H1 (cell line): ENCODE results near the gene RPS3A. TPM values are rescaled to one million over a fixed set of nuclear protein-coding genes. Genes with fewer than 3 reads are reported as not detected.

Experiments
- CTCF ChIA-PET: fragments of 300-600 bp; sonication (Branson Sonifier 250); formaldehyde crosslinking; loops from one replicate; lab custom pipeline; 2021; ENCODE audit not compliant: partially characterized antibody; lab: Charles Lee
- POLR2A ChIA-PET: fragments of 300-600 bp; sonication (Branson Sonifier 250); formaldehyde crosslinking; loops from one replicate; lab custom pipeline; 2021; ENCODE audit warnings: inconsistent platforms; ENCODE audit not compliant: partially characterized antibody; lab: Charles Lee
- DNase-seq, 2 experiments: peaks; one replicate each; pipeline versions ENCODE4 v3.0.0 to v3.0.0-alpha.2; 2010 to 2022; ENCODE audit warnings: low spot score in 2 of 2, low read depth in 1 of 2, mixed read lengths in 1 of 2
- FAIRE-seq: peaks from 2 replicates; lab custom pipeline; 2011; peaks lifted over from hg19 to GRCh38; lab: Jason Lieb, UNC
- H2AFZ ChIP-seq: 2 replicates; pipeline ENCODE4 v1.8.1; 2012; ENCODE audit warnings: low read length, inconsistent platforms
- H2AK5ac ChIP-seq: 2 replicates; pipeline ENCODE4 v1.6.1; 2013; ENCODE audit warnings: low read depth, low read length
- H2BK120ac ChIP-seq: replicated peaks from 2 replicates; pipeline ENCODE3; 2013; ENCODE audit warnings: low read depth, low read length, inconsistent platforms
- H2BK12ac ChIP-seq: 2 replicates; pipeline ENCODE4 v1.6.1; 2013; ENCODE audit warnings: low read depth, low read length
- H2BK15ac ChIP-seq: 2 replicates; pipeline ENCODE4 v1.6.1; 2013; ENCODE audit warnings: low read length
- H2BK20ac ChIP-seq: 2 replicates; pipeline ENCODE4 v1.6.1; 2013; ENCODE audit warnings: low read length
- H2BK5ac ChIP-seq: 2 replicates; pipeline ENCODE4 v1.6.1; 2013; ENCODE audit warnings: low read depth, low read length
- H3K14ac ChIP-seq: 2 replicates; pipeline ENCODE4 v1.6.1; 2013; ENCODE audit warnings: inconsistent platforms; ENCODE audit not compliant: insufficient read length
- H3K18ac ChIP-seq: 2 replicates; pipeline ENCODE4 v1.6.1; 2013; ENCODE audit warnings: low read length; ENCODE audit errors: extremely low read depth
- H3K23ac ChIP-seq: 2 replicates; pipeline ENCODE4 v1.6.1; 2013; ENCODE audit warnings: inconsistent platforms; ENCODE audit not compliant: insufficient read length
- H3K23me2 ChIP-seq: 2 replicates; pipeline ENCODE4 v1.6.1; 2013; ENCODE audit warnings: low read depth, low read length
- H3K27ac ChIP-seq: 2 replicates; pipeline ENCODE4 v1.6.1; 2011; ENCODE audit warnings: low read depth, low read length, inconsistent platforms
- H3K27me3 ChIP-seq, 4 experiments: replicated peaks in 1 of 4; 1 replicate in 1 of 4; 2 replicates in 3 of 4; pipeline versions ENCODE4 v1.6.1 to v1.8.1; 2011 to 2013; ENCODE audit warnings: low read length in 3 of 4, mild to moderate bottlenecking in 3 of 4, inconsistent platforms in 2 of 4, mixed read lengths in 2 of 4, moderate library complexity in 1 of 4; ENCODE audit not compliant: control insufficient read depth in 3 of 4, insufficient read depth in 3 of 4; ENCODE audit errors: extremely low read depth in 1 of 4
- H3K36me3 ChIP-seq, 4 experiments: 2 replicates each; pipeline versions ENCODE4 v1.6.1 to v1.8.1; 2011 to 2013; ENCODE audit warnings: mild to moderate bottlenecking in 4 of 4, low read length in 3 of 4, moderate library complexity in 2 of 4, control low read depth in 1 of 4, inconsistent platforms in 1 of 4; ENCODE audit not compliant: insufficient read depth in 4 of 4, control insufficient read depth in 2 of 4
- H3K4ac ChIP-seq: replicated peaks from 2 replicates; pipeline ENCODE3; 2013; ENCODE audit warnings: low read length, low read depth, mixed read lengths, inconsistent platforms; ENCODE audit not compliant: insufficient read length
- H3K4me1 ChIP-seq, 4 experiments: replicated peaks in 1 of 4; 1 replicate in 1 of 4; 2 replicates in 3 of 4; pipeline versions ENCODE4 v1.6.1 to v1.8.1; 2011 to 2013; ENCODE audit warnings: low read length in 3 of 4, inconsistent platforms in 2 of 4, mixed read lengths in 1 of 4; ENCODE audit not compliant: insufficient read depth in 4 of 4, control insufficient read depth in 3 of 4
- H3K4me2 ChIP-seq, 2 experiments: 2 replicates each; pipeline versions ENCODE4 v1.6.1 to v1.8.1; 2011 to 2013; ENCODE audit warnings: low read depth in 2 of 2, low read length in 2 of 2, control low read depth in 1 of 2, inconsistent platforms in 1 of 2, mild to moderate bottlenecking in 1 of 2; ENCODE audit not compliant: insufficient read depth in 1 of 2
- H3K4me3 ChIP-seq, 4 experiments: fragments of 200-600, 300-600 bp in 1 of 4; sonication (generic), shearing (Covaris generic), sonication (Bioruptor Twin) in 1 of 4; 2 replicates each; pipeline versions ENCODE4 v1.5.1 to v1.8.1; 2011 to 2016; ENCODE audit warnings: low read length in 4 of 4, low read depth in 3 of 4, control low read depth in 2 of 4, inconsistent platforms in 2 of 4, mild to moderate bottlenecking in 2 of 4, mixed read lengths in 1 of 4, moderate library complexity in 1 of 4; ENCODE audit not compliant: insufficient read depth in 2 of 4; ENCODE audit errors: extremely low read depth in 1 of 4
- H3K56ac ChIP-seq: replicated peaks from 2 replicates; pipeline ENCODE3; 2013; ENCODE audit warnings: low read depth, mild to moderate bottlenecking, mixed read lengths, low read length, inconsistent platforms; ENCODE audit not compliant: insufficient read length
- H3K79me1 ChIP-seq: 2 replicates; pipeline ENCODE4 v1.6.1; 2013; ENCODE audit warnings: low read depth, low read length, control low read depth
- H3K79me2 ChIP-seq, 2 experiments: 2 replicates each; pipeline versions ENCODE4 v1.6.1 to v1.8.1; 2012 to 2013; ENCODE audit warnings: low read length in 2 of 2, mild to moderate bottlenecking in 2 of 2, inconsistent platforms in 1 of 2; ENCODE audit not compliant: insufficient read depth in 2 of 2, control insufficient read depth in 1 of 2
- H3K9ac ChIP-seq, 4 experiments: replicated peaks in 1 of 4; 1 replicate in 1 of 4; 2 replicates in 3 of 4; pipeline versions ENCODE4 v1.6.1 to v1.8.1; 2011 to 2013; ENCODE audit warnings: low read depth in 3 of 4, low read length in 3 of 4, control low read depth in 2 of 4, mild to moderate bottlenecking in 2 of 4, moderate library complexity in 2 of 4, inconsistent platforms in 1 of 4; ENCODE audit errors: extremely low read depth in 1 of 4
- H3K9me3 ChIP-seq, 2 experiments: 2 replicates each; pipeline versions ENCODE4 v1.6.1 to v1.8.1; 2012 to 2013; ENCODE audit warnings: mild to moderate bottlenecking in 2 of 2, moderate library complexity in 2 of 2, control low read depth in 1 of 2, inconsistent platforms in 1 of 2, low read depth in 1 of 2, low read length in 1 of 2, mixed read lengths in 1 of 2; ENCODE audit not compliant: insufficient read depth in 2 of 2
- H4K20me1 ChIP-seq, 2 experiments: replicated peaks in 1 of 2; 2 replicates each; pipeline versions ENCODE3 to v1.8.1; 2011 to 2013; ENCODE audit warnings: inconsistent platforms in 2 of 2, low read length in 2 of 2, mild to moderate bottlenecking in 1 of 2; ENCODE audit not compliant: insufficient read depth in 2 of 2, control insufficient read depth in 1 of 2
- H4K5ac ChIP-seq: 2 replicates; pipeline ENCODE4 v1.6.1; 2013; ENCODE audit warnings: low read length, low read depth, mixed read lengths, inconsistent platforms; ENCODE audit not compliant: insufficient read length
- H4K8ac ChIP-seq: 2 replicates; pipeline ENCODE4 v1.8.0; 2013; ENCODE audit warnings: mild to moderate bottlenecking, moderate library complexity, low read length, inconsistent platforms; ENCODE audit not compliant: insufficient read depth; ENCODE audit errors: extremely low read depth
- H4K91ac ChIP-seq: replicated peaks from 2 replicates; pipeline ENCODE3; 2013; ENCODE audit warnings: low read length, mixed read lengths, inconsistent platforms; ENCODE audit not compliant: insufficient read length
- BRCA1 ChIP-seq: IDR thresholded peaks from 2 replicates; pipeline ENCODE4 v1.6.1; 2012; ENCODE audit warnings: low read depth, low read length, improper control_type of control experiment
- RFX5 ChIP-seq: IDR thresholded peaks from 2 replicates; pipeline ENCODE4 v1.6.1; 2011; ENCODE audit warnings: low read depth, low read length, improper control_type of control experiment, borderline replicate concordance
- WGBS, 2 experiments: shearing (Covaris generic) in 1 of 2; methylation state at CpG; one replicate each; pipeline versions ENCODE4 v1.1.6 to v1.1.7; 2013 to 2015; ENCODE audit warnings: low lambda C conversion rate in 2 of 2, mixed read lengths in 2 of 2, inconsistent platforms in 1 of 2, low coverage in 1 of 2, missing lambda C conversion rate in 1 of 2; ENCODE audit not compliant: insufficient replicate concordance in 2 of 2, insufficient coverage in 1 of 2, insufficient read length in 1 of 2; ENCODE audit errors: extremely low coverage in 1 of 2, missing lambda C conversion rate in 1 of 2; 5-methylcytosine and 5-hydroxymethylcytosine counted together
- polyA plus RNA-seq, 7 experiments: library from polyadenylated mRNA; depleted of rRNA in 3 of 7; stranded (reverse) in 5 of 7; unstranded in 2 of 7; fragments of >200 nt in 5 of 7; fragments of 200-250 nt in 2 of 7; gene quantifications; 1 replicate in 5 of 7; 2 replicates in 1 of 7; 4 replicates in 1 of 7; pipeline versions ENCODE4 v1.2.1 to v1.2.3, GENCODE V29; 2011 to 2013; ENCODE audit warnings: missing spikeins in 2 of 7, mixed read lengths in 2 of 7
- total RNA-seq: library from RNA; stranded (reverse); fragmentation: NEBNext Ultra II Directional; extraction: Animal tissue kit (Norgen Biotek cat#: 25700); gene quantifications from 2 replicates; pipeline ENCODE4 v1.2.1, GENCODE V29; 2021
- TF ChIP-seq, protein P1 (sequence below): IDR thresholded peaks from 2 replicates; pipeline ENCODE4 v1.6.1; 2011; ENCODE audit warnings: low read length, improper control_type of control experiment
- TF ChIP-seq, protein P2 (sequence below), 3 experiments: IDR thresholded peaks; 1 replicate in 2 of 3; 2 replicates in 1 of 3; pipeline versions ENCODE4 v1.5.1 to v1.6.1; 2011; ENCODE audit warnings: low read length in 3 of 3, mild to moderate bottlenecking in 3 of 3, inconsistent platforms in 2 of 3, low read depth in 1 of 3, moderate library complexity in 1 of 3; ENCODE audit not compliant: insufficient read depth in 1 of 3; ENCODE audit errors: control extremely low read depth in 1 of 3

Gene RPS3A
- total and polyA plus RNA-seq, 2 of the 8 experiments (the other 6 are each of a cell fraction or from before 2014, with no cell fraction given) = 2,162 to 2,822 TPM

DNA sequence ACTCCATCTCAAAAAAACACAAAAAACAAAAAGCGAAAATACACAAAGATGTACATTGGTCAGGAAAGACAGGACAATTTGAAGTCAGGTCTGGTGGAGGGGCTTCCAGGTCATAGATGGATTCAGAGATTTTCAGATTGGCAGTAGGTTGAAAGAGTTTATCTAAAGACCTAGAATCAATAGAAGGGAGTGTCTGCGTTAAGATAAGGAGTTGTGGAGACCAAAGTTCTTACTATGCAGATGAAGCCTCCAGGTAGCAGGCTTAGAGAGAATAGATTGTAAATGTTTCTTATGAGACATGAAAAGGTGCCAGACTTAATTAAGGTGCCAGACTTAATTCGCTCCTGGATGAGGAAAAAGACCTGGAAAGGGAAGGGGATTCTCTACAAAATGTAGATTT is 6.9 kb upstream of the RPS3A start:
- TF ChIP-seq RFX5 = no peak
- TF ChIP-seq, protein P1, sequence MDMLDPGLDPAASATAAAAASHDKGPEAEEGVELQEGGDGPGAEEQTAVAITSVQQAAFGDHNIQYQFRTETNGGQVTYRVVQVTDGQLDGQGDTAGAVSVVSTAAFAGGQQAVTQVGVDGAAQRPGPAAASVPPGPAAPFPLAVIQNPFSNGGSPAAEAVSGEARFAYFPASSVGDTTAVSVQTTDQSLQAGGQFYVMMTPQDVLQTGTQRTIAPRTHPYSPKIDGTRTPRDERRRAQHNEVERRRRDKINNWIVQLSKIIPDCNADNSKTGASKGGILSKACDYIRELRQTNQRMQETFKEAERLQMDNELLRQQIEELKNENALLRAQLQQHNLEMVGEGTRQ = no peak
- TF ChIP-seq BRCA1 = no peak
- TF ChIP-seq, protein P2, sequence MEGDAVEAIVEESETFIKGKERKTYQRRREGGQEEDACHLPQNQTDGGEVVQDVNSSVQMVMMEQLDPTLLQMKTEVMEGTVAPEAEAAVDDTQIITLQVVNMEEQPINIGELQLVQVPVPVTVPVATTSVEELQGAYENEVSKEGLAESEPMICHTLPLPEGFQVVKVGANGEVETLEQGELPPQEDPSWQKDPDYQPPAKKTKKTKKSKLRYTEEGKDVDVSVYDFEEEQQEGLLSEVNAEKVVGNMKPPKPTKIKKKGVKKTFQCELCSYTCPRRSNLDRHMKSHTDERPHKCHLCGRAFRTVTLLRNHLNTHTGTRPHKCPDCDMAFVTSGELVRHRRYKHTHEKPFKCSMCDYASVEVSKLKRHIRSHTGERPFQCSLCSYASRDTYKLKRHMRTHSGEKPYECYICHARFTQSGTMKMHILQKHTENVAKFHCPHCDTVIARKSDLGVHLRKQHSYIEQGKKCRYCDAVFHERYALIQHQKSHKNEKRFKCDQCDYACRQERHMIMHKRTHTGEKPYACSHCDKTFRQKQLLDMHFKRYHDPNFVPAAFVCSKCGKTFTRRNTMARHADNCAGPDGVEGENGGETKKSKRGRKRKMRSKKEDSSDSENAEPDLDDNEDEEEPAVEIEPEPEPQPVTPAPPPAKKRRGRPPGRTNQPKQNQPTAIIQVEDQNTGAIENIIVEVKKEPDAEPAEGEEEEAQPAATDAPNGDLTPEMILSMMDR (IDR thresholded peaks at IDR 0.05; ENCODE audit: control extremely low read depth in 1 of 3, insufficient read depth in 1 of 3, low read depth in 1 of 3, low read length in 3 of 3) = no peak
- CTCF ChIA-PET = no interaction called here

More for the DNA sequence above, 6.9 kb upstream of the RPS3A start:
- no peak overlapping the region for H3K18ac ChIP-seq
- H3K9ac ChIP-seq = no peak overlapping the region
- H4K20me1 ChIP-seq = no peaks in the 10 kb centered on the region
- 85% methylated on average over 3 of the region's 3 CpGs; no CpG with 5 or more reads in 1 of the 2 experiments for WGBS, 2 experiments
- H2AFZ ChIP-seq = no peak overlapping the region
- FAIRE-seq = no peak
- H3K27ac ChIP-seq = no peak overlapping the region
- H4K5ac ChIP-seq = no peak overlapping the region
- no peak overlapping the region for H3K23ac ChIP-seq
- no peak overlapping the region for H3K4ac ChIP-seq
- no peak overlapping the region for H2AK5ac ChIP-seq
- H3K79me2 ChIP-seq = no peaks in the 10 kb centered on the region
- no peak overlapping the region for H2BK5ac ChIP-seq
- H3K79me1 ChIP-seq = no peaks in the 10 kb centered on the region
- no peak overlapping the region for H4K8ac ChIP-seq
- H3K4me3 ChIP-seq = no peak overlapping the region
- H3K36me3 ChIP-seq = no peaks in the 10 kb centered on the region
- H2BK12ac ChIP-seq = no peak overlapping the region
- H3K4me2 ChIP-seq = no peak overlapping the region
- 0 out of 7 replicates have a peak, but pooled peaks cover 0 to under 1% (median under 1%) of the 10 kb centered on the region in 4 experiments for H3K4me1 ChIP-seq
- no peak overlapping the region for H4K91ac ChIP-seq
- H3K23me2 ChIP-seq = no peaks in the 10 kb centered on the region
- no peak for DNase-seq
- H2BK15ac ChIP-seq = no peak overlapping the region
- no peak overlapping the region for H3K14ac ChIP-seq
- POLR2A ChIA-PET = interaction anchor here (1.2 kb wide), 1 partner anchor 8 kb away, joined by 3 read pairs; no protein-coding TSS in a partner anchor
- no peak overlapping the region for H2BK20ac ChIP-seq
- H2BK120ac ChIP-seq = no peak overlapping the region
- no peaks in the 10 kb centered on the region for H3K27me3 ChIP-seq
- H3K56ac ChIP-seq = no peak overlapping the region
- H3K9me3 ChIP-seq = no peaks in the 10 kb centered on the region
